ENCODE measurements around the gene THRB. TPM values are rescaled to one million over a fixed set of nuclear protein-coding genes. Genes with fewer than 3 reads are reported as not detected.
"Not testable (repeated sequence)": the region's sequence is repeated elsewhere in the genome, so short reads cannot be mapped to it uniquely, and the experiment has no call there.

Gene THRB
- polyA plus RNA-seq, 1 donor: 1.1 TPM

DNA sequence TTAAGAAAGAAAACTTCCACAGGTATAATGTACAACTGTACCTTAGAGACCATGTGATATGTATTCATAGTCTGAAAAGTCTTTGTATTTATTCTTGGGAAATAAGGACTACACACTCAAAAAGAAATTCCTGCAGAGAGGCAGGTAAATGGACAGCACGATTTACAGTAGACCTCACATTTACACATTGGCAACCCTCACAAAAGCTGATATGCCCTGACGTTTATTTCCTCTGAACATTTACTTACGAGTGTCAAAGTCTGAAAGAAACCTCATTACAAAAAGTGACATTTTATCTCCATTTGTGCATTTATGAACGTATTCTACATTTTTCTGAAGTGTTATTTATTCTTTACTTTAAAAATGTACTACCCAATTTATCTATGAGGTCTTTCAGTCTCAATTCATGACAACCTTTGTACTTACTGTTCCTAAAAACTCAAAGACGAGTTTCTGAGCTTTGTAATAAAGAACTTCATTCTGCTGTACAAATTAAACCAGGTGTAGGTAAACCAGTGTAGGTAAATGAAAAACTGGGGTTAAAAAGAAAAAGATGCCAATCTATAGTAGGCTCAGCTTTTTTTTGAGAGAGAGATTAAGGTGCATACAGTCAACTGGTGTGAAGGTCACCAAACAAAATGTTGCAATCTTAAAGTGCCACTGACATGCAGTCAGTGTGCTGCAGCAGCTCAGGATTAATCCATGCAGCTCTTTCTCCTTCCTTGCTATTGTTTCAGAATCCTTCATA lies 44.3 kb downstream of the THRB start:
- no peak for DNase-seq (ENCODE audit: low read depth)

DNA sequence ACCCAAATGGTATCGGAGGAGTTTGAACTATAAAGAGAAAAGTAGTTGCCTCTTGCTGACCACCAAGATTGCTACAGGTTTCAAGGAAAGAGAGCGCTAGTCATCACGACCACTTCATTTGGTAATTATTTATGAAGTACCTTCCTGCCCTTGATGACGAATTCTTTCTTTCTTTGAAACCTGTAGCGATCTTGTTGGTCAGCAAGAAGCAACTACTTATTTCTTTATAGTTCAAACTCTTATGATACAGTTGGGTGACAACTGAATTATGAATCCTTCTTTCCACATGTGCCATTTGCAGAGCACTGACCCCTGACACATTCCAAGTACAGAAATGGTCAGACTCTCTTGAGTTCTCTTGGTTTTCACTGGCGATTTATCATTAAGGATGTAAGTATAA lies 46.8 kb downstream of the THRB start:
- no peak for DNase-seq (ENCODE audit: low read depth)

DNA sequence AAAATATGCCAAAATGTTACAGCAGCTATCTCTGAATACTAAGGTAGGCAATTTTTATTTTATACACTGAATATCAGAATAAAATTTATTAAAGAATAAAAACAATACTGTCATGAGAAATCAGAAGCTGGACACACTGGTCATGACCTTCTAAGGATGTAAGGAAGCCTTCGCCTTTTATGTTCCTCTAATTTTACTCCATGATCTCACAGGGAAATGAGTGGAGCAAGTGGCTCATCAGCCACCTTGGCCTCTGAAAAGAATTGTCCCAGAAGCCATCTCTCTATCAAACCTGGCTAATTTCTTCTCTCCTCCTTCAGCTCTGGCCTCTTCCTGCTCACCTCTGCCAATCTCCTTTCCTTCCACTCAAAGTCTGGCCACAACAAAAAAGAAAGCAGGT lies 48.6 kb downstream of the THRB start:
- no peak for DNase-seq (ENCODE audit: low read depth)

DNA sequence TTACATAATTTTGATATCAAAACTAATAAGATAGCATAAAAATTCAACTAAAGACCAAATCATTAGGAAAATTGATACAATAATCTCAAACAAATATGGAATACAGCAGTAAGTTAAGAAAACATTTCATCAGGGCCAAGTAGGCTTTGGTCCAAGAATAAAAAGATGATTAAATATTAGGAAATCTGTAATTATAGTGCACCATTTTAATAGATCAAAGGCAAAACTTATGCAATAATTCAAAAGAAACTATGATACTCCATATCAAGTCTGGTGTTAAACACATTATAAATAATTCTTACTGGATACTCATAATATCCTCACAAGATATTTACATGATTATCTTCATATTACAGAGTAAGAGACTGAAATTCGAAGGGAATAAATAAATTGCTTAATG lies 51.2 kb downstream of the THRB start:
- no peak for DNase-seq (ENCODE audit: low read depth)

- DNase-seq (ENCODE audit: low read depth): no peak
Observed at GRCh38 chr3:24440760-24441464, 53.7 kb downstream of the THRB start.

- no peak for DNase-seq (ENCODE audit: low read depth)
Observed at GRCh38 chr3:24439021-24439420, 55.6 kb downstream of the THRB start.

- DNase-seq (ENCODE audit: low read depth): no peak
Observed at GRCh38 chr3:24437326-24437725, 57.3 kb downstream of the THRB start.

GRCh38 chr3:24435584-24435983 lies 59.1 kb downstream of the THRB start:
- no peak for DNase-seq (ENCODE audit: low read depth)

GRCh38 chr3:24434651-24435050 lies 60.0 kb downstream of the THRB start:
- DNase-seq (ENCODE audit: low read depth): no peak

DNA sequence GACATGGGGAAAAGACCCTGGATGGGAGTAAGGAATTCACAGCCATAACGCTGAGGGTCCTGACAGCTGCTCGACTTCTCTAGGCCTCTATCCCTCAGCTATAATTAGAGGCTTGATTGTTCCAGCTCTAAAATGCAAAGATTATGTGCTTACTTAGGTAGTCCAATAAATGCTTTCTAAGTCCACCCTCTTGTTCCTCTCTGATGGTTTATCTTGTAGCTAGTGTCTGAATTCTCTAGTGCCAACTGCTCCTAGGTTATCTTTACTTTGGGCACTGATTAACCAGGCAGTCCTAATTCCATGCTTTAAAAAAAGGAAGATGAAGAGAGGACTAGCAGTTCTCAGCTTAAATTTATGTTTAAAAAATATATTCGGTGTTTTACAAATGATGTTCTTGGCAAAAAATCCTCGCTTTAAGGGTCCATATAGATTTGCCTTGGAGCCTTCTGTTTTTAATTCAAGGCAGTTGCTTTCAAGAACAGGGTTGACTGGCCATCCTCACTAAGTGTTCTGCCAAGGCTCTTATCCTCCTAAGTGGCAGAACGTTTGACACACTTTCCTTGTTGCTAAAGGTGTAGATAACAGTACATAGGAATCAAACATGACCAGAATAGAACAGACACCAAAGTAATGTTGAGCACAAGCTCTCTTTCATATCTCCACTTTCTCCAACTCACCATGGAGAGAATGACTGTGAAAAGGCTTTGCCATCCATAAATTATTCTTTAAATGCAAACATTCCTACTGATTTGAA lies 60.6 kb downstream of the THRB start:
- DNase-seq (ENCODE audit: low read depth): no peak

GRCh38 chr3:24432989-24433388 lies 61.7 kb downstream of the THRB start:
- no peak for DNase-seq (ENCODE audit: low read depth)

GRCh38 chr3:24428481-24428880 lies 66.2 kb downstream of the THRB start:
- DNase-seq (ENCODE audit: low read depth): no peak

GRCh38 chr3:24426896-24427295 lies 67.8 kb downstream of the THRB start:
- no peak for DNase-seq (ENCODE audit: low read depth)

GRCh38 chr3:24420829-24421228 lies 73.8 kb downstream of the THRB start:
- DNase-seq (ENCODE audit: low read depth): not testable (repeated sequence)

- no peak for DNase-seq (ENCODE audit: low read depth)
Observed at GRCh38 chr3:24420224-24420623, 74.4 kb downstream of the THRB start.

DNA sequence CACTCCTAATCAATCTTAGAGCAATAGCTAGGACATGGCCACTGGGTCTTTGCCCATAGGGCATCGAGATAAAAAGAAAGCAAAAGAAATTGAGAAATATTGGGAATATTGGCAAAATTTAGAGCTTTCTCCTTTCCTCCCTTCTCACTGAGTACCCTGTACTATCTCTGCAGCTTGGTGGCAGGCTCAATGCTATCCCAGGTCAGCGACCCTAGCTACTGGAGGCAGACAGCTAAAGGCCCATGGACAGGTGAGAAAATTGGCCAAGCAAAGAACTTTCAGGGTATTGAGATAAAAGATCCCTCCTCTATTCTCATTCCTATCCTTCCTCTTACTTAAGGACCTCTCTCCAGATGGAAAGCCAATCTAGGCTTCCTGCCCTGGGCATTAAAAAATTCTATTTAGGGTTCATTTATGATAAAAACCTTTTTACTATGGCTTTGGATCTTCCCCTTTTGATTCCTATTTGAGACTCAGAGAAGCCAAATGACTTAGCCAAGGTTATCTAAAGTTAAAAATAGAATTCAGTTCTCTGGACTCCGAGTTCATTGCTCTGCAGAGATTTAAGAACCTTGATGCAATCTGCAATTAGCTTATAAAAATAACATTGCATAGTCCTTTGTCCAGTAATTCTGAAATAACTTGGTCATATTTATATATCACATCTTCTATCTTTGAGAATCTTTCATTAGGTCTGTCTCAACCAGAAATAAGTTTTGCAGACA lies 75.4 kb downstream of the THRB start:
- DNase-seq (ENCODE audit: low read depth): no peak

DNA sequence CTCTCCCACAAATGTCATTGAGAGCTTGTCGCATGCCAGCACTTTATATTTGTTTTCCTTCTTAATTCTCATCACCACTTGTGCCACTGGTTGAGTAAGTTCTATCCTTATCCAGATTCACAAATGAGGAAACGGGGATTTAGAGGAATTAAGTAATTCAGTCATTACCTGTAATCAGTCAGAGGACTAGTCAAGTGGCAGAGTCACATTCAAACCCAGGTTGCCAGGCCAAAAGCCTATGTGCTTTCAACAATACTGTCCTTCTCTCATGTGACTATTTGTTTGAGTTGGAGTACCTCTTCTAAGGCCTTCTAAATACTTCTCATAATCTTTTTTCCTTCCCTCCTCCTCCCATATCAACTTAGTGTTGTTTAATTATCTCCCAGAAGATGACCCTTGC lies 76.9 kb downstream of the THRB start:
- no peak for DNase-seq (ENCODE audit: low read depth)

GRCh38 chr3:24416224-24416623 lies 78.4 kb downstream of the THRB start:
- DNase-seq (ENCODE audit: low read depth): no peak

- DNase-seq (ENCODE audit: low read depth): no peak
Observed at GRCh38 chr3:24415824-24416223, 78.8 kb downstream of the THRB start.

DNA sequence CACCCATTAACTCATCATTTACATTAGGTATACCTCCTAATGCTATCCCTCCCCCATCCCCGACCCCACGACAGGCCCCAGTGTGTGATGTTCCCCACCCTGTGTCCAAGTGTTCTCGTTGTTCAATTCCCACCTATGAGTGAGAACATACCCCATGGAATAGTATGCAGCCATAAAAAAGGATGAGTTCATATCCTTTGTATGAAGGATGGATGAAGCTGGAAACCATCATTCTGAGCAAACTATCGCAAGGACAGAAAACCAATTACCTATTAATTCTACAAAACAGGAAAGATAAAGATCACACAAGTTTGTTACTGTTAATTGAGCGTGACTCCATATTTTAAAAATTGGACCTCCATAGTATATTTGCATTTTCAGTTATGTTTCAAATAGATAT lies 81.0 kb downstream of the THRB start:
- not testable (repeated sequence) for DNase-seq (ENCODE audit: low read depth)

DNA sequence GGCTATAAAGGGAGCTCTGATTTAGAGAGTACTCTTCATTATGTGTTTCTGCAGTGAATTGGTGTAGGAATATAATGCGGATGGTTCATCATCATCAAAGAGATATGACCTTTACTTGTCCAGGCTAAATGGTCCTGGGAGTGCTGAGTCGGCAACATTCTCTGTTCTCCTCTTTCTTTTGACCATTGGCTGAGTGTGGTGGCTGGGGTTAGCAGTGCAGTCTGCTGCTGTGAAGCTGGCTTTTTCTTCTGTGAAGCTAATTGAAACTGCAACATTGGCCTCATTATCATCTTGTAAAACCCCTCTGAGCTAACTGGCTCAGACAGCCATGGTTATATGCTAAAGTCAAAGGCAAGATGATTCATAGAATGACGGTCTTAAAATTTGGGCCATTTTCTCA lies 83.8 kb downstream of the THRB start:
- DNase-seq (ENCODE audit: low read depth): no peak
